RWPE1 (cell line): ENCODE measurements around the gene SMURF2.
"Not testable (repeated sequence)": the region's sequence is repeated elsewhere in the genome, so short reads cannot be mapped to it uniquely, and the experiment has no call there.

Experiments
- CTCF ChIA-PET: fragments of 350-600 bp; sonication (Branson Sonifier 250); formaldehyde crosslinking; extraction: SDS; loops from one replicate; lab custom pipeline; 2021; lab: Yijun Ruan, JAX
- POLR2A ChIA-PET: fragments of 400-600 bp; formaldehyde crosslinking; extraction: SDS; loops from one replicate; lab custom pipeline; 2020; ENCODE audit warnings: antibody characterized with exemption; ENCODE audit not compliant: low non-redundant PET; lab: Yijun Ruan, JAX
- DNase-seq: peaks from one replicate; pipeline ENCODE4 v3.0.0; 2012; ENCODE audit warnings: low spot score
- H3K27ac ChIP-seq: fragments of 450-650 bp; 2 replicates; pipeline ENCODE4 v1.5.1; 2017
- CTCF ChIP-seq: fragments of 450-650 bp; conservative IDR thresholded peaks from 2 replicates; pipeline ENCODE4 v1.5.1; 2017; ENCODE audit warnings: low read depth, mild to moderate bottlenecking

The SMURF2 gene

GRCh38 chr17:64608571-64608981 is 53.5 kb downstream of the SMURF2 start:
- POLR2A ChIA-PET = no interaction called here
- TF ChIP-seq CTCF = no peak
- CTCF ChIA-PET = no interaction called here
- no peak overlapping the region for H3K27ac ChIP-seq
- no peak for DNase-seq

GRCh38 chr17:64607862-64608565 is 54.1 kb downstream of the SMURF2 start:
- no peak for TF ChIP-seq CTCF
- CTCF ChIA-PET = no interaction called here
- POLR2A ChIA-PET = no interaction called here
- no peak overlapping the region for H3K27ac ChIP-seq
- DNase-seq = no peak

GRCh38 chr17:64604532-64604931 is 57.6 kb downstream of the SMURF2 start:
- POLR2A ChIA-PET = interaction anchor here (0.6 kb wide), 1 partner anchor 57 kb away, joined by 3 read pairs; no protein-coding TSS in a partner anchor
- not testable (repeated sequence) for H3K27ac ChIP-seq, DNase-seq
- CTCF ChIA-PET = interaction anchor here (0.6 kb wide), 1 partner anchor 8 kb away, joined by 3 read pairs; no protein-coding TSS in a partner anchor

GRCh38 chr17:64603987-64604386 is 58.1 kb downstream of the SMURF2 start:
- TF ChIP-seq CTCF = no peak
- no peak for DNase-seq
- POLR2A ChIA-PET = interaction anchor here (0.6 kb wide), 1 partner anchor 58 kb away, joined by 3 read pairs; no protein-coding TSS in a partner anchor
- no peak overlapping the region for H3K27ac ChIP-seq
- CTCF ChIA-PET = no interaction called here

GRCh38 chr17:64599827-64600226 is 62.3 kb downstream of the SMURF2 start:
- no peak overlapping the region for H3K27ac ChIP-seq
- CTCF ChIA-PET = interaction anchor here (0.7 kb wide), 1 partner anchor 181 kb away, joined by 3 read pairs; no protein-coding TSS in a partner anchor
- POLR2A ChIA-PET = no interaction called here
- no peak for TF ChIP-seq CTCF
- no peak for DNase-seq

- TF ChIP-seq CTCF = no peak
- H3K27ac ChIP-seq = no peak overlapping the region
- CTCF ChIA-PET = no interaction called here
- POLR2A ChIA-PET = no interaction called here
- no peak for DNase-seq
Measured at GRCh38 chr17:64599187-64599676, 62.9 kb downstream of the SMURF2 start.

- DNase-seq = no peak
- H3K27ac ChIP-seq = no peak overlapping the region
- POLR2A ChIA-PET = no interaction called here
- CTCF ChIA-PET = no interaction called here
- no peak for TF ChIP-seq CTCF
Measured at GRCh38 chr17:64598672-64599071, 63.4 kb downstream of the SMURF2 start.
